HTERT RPE-1 (cell line): ENCODE measurements around the gene SOX8.

Experiments
- in situ Hi-C: fragments of 300-500 bp; cut with MboI; formaldehyde crosslinking; loops from 4 replicates; pipeline ENCODE4 v1.14.3; 2020; ENCODE audit warnings: low sequenced_read_pairs

SOX8 gene

GRCh38 chr16:1003391-1004347 lies 22.1 kb downstream of the SOX8 start:
- in situ Hi-C loops, result no loop called here

- in situ Hi-C loops, result no loop called here
Observed at GRCh38 chr16:1005286-1005685, 23.7 kb downstream of the SOX8 start.

- in situ Hi-C loops, result no loop called here
Observed at GRCh38 chr16:1006781-1007180, 25.2 kb downstream of the SOX8 start.

GRCh38 chr16:1007284-1007850 lies 25.8 kb downstream of the SOX8 start:
- in situ Hi-C loops, result no loop called here

GRCh38 chr16:1008085-1008484 lies 26.5 kb downstream of the SOX8 start:
- in situ Hi-C loops, result no loop called here

GRCh38 chr16:1009358-1010150 lies 28.0 kb downstream of the SOX8 start:
- in situ Hi-C loops, result no loop called here

- in situ Hi-C loops, result no loop called here
Observed at GRCh38 chr16:1010251-1010650, 28.7 kb downstream of the SOX8 start.

GRCh38 chr16:1010815-1011214 lies 29.2 kb downstream of the SOX8 start:
- in situ Hi-C loops, result no loop called here

- in situ Hi-C loops, result no loop called here
Observed at GRCh38 chr16:1011316-1012082, 29.9 kb downstream of the SOX8 start.

- in situ Hi-C loops, result no loop called here
Observed at GRCh38 chr16:1012135-1012534, 30.6 kb downstream of the SOX8 start.

GRCh38 chr16:1012722-1013592 lies 31.4 kb downstream of the SOX8 start:
- in situ Hi-C loops, result no loop called here

- in situ Hi-C loops, result no loop called here
Observed at GRCh38 chr16:1013593-1013900, 32.0 kb downstream of the SOX8 start.

- in situ Hi-C loops, result no loop called here
Observed at GRCh38 chr16:1014221-1014620, 32.7 kb downstream of the SOX8 start.

GRCh38 chr16:1014771-1015495 lies 33.4 kb downstream of the SOX8 start:
- in situ Hi-C loops, result no loop called here

- in situ Hi-C loops, result no loop called here
Observed at GRCh38 chr16:1018447-1019198, 37.1 kb downstream of the SOX8 start.

- in situ Hi-C loops, result no loop called here
Observed at GRCh38 chr16:1019231-1020090, 37.9 kb downstream of the SOX8 start.

- in situ Hi-C loops, result no loop called here
Observed at GRCh38 chr16:1020091-1020399, 38.5 kb downstream of the SOX8 start.

GRCh38 chr16:1020591-1020990 lies 39.0 kb downstream of the SOX8 start:
- in situ Hi-C loops, result no loop called here
